Left renal pelvis (tissue), 4 donors: ENCODE data around the gene ARSJ. TPM values are rescaled to one million over a fixed set of nuclear protein-coding genes. Genes with fewer than 3 reads are reported as not detected.
"Not testable (repeated sequence)": the region's sequence is repeated elsewhere in the genome, so short reads cannot be mapped to it uniquely, and the experiment has no call there.

Source experiments
- DNase-seq, 4 donors: peaks; one replicate each; pipeline ENCODE4 v3.0.0-alpha.2; 2013; ENCODE audit warnings: low read depth in 4 of 4, low spot score in 3 of 4
- polyA plus RNA-seq, 4 donors: library from polyadenylated mRNA; unstranded; fragments of 120-200 nt; gene quantifications; one replicate each; pipeline ENCODE4 v1.2.1, GENCODE V29; 2013; ENCODE audit not compliant: insufficient read length in 4 of 4

Gene ARSJ
- polyA plus RNA-seq, 4 donors: 3.2 to 16.6 (median 15.5) TPM

GRCh38 chr4:113959539-113959937 lies 19.9 kb downstream of the ARSJ start:
- DNase-seq: no peak

GRCh38 chr4:113958766-113959538 lies 20.5 kb downstream of the ARSJ start:
- DNase-seq: peak in 1 of 4 donors; percentile 8

GRCh38 chr4:113957956-113958355 lies 21.5 kb downstream of the ARSJ start:
- DNase-seq: no peak

- no peak for DNase-seq
Observed at GRCh38 chr4:113955948-113956347, 23.5 kb downstream of the ARSJ start.

- DNase-seq: no peak
Observed at GRCh38 chr4:113955411-113955810, 24.0 kb downstream of the ARSJ start.

GRCh38 chr4:113953888-113954287 lies 25.6 kb downstream of the ARSJ start:
- no peak for DNase-seq

- DNase-seq: peak in 1 of 4 donors; percentile 39
Observed at GRCh38 chr4:113952452-113953029, 26.9 kb downstream of the ARSJ start.

GRCh38 chr4:113951263-113951662 lies 28.2 kb downstream of the ARSJ start:
- no peak for DNase-seq

GRCh38 chr4:113950207-113950606 lies 29.2 kb downstream of the ARSJ start:
- no peak for DNase-seq

- no peak for DNase-seq
Observed at GRCh38 chr4:113947484-113947883, 32.0 kb downstream of the ARSJ start.

- DNase-seq: no peak
Observed at GRCh38 chr4:113945906-113946305, 33.5 kb downstream of the ARSJ start.

GRCh38 chr4:113943863-113944262 lies 35.6 kb downstream of the ARSJ start:
- no peak for DNase-seq

- no peak for DNase-seq
Observed at GRCh38 chr4:113943085-113943484, 36.4 kb downstream of the ARSJ start.

- DNase-seq: no peak
Observed at GRCh38 chr4:113941836-113942235, 37.6 kb downstream of the ARSJ start.

GRCh38 chr4:113940103-113940502 lies 39.3 kb downstream of the ARSJ start:
- DNase-seq: not testable (repeated sequence)

- no peak for DNase-seq
Observed at GRCh38 chr4:113935190-113935589, 44.3 kb downstream of the ARSJ start.

GRCh38 chr4:113924706-113925105 lies 54.7 kb downstream of the ARSJ start:
- not testable (repeated sequence) for DNase-seq

- peak in 2 of 4 donors; percentile 4 to 14 for DNase-seq
Observed at GRCh38 chr4:113921089-113921794, 58.2 kb downstream of the ARSJ start.

GRCh38 chr4:113919611-113920010 lies 59.8 kb downstream of the ARSJ start:
- no peak for DNase-seq

- DNase-seq: no peak
Observed at GRCh38 chr4:113919145-113919544, 60.3 kb downstream of the ARSJ start.

- no peak for DNase-seq
Observed at GRCh38 chr4:113908829-113909228, 70.6 kb downstream of the ARSJ start.

- DNase-seq: no peak
Observed at GRCh38 chr4:113907559-113907958, 71.9 kb downstream of the ARSJ start.
